Endothelial cell (in vitro differentiated cells): ENCODE measurements around the gene IGSF6. TPM values are rescaled to one million over a fixed set of nuclear protein-coding genes. Genes with fewer than 3 reads are reported as not detected.
"Not testable (repeated sequence)": the region's sequence is repeated elsewhere in the genome, so short reads cannot be mapped to it uniquely, and the experiment has no call there.

Experiments
- DNase-seq: peaks from one replicate; pipeline ENCODE4 v3.0.0; 2021; ENCODE audit warnings: low spot score
- H3K27ac Mint-ChIP-seq: one replicate; pipeline ENCODE4 v1.8.0; 2021; ENCODE audit warnings: mixed read lengths, inconsistent platforms; ENCODE audit not compliant: unreplicated experiment
- H3K27me3 Mint-ChIP-seq: one replicate; pipeline ENCODE4 v1.8.0; 2021; ENCODE audit warnings: mild to moderate bottlenecking, moderate library complexity, mixed read lengths, inconsistent platforms; ENCODE audit not compliant: unreplicated experiment
- H3K36me3 Mint-ChIP-seq: one replicate; pipeline ENCODE4 v1.8.0; 2021; ENCODE audit warnings: mild to moderate bottlenecking, low read depth, mixed read lengths, inconsistent platforms; ENCODE audit not compliant: unreplicated experiment
- H3K4me1 Mint-ChIP-seq: one replicate; pipeline ENCODE4 v1.8.0; 2021; ENCODE audit warnings: mild to moderate bottlenecking, mixed read lengths, inconsistent platforms; ENCODE audit not compliant: unreplicated experiment
- H3K4me3 Mint-ChIP-seq: one replicate; pipeline ENCODE4 v1.8.0; 2021; ENCODE audit warnings: mild to moderate bottlenecking, mixed read lengths, inconsistent platforms; ENCODE audit not compliant: unreplicated experiment
- H3K9me3 Mint-ChIP-seq: one replicate; pipeline ENCODE4 v1.8.0; 2021; ENCODE audit warnings: mixed read lengths, inconsistent platforms; ENCODE audit not compliant: unreplicated experiment
- total RNA-seq: library from RNA; stranded (reverse); fragmentation: NEBNext Ultra II Directional; extraction: Animal tissue kit (Norgen Biotek cat#: 25700); gene quantifications from one replicate; pipeline ENCODE4 v1.2.1, GENCODE V29; 2021; ENCODE audit not compliant: unreplicated experiment
- TF ChIP-seq, protein P1 (sequence below): fragments of 200-600 bp; sonication (generic); IDR thresholded peaks from one replicate; pipeline ENCODE4 v1.5.0; 2021; ENCODE audit warnings: antibody characterized with exemption; ENCODE audit not compliant: unreplicated experiment

IGSF6 gene
- total RNA-seq, 1 donor from 2014 or later, result not detected

DNA sequence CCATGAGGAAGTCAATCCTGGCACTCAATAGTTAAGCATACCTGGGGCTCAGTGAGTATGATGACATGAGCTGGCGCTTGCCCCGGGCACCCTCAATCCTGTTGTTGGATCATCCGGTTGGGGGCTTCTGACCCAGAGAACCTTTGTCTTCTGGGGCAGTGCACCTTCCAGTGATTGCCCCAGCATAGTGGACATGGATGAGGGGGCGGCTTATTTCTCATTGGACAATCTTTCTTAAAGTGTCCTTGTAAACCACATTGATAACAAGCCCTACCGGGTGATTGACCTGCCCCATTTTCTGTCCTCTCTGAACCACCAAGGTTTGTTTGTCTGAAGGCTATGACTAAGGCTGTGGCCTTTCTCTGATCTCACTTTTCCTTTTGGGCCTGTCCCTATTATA is 18.2 kb downstream of the IGSF6 start:
- peaks cover 1% of the 10 kb centered on the region for H3K27me3 Mint-ChIP-seq
- H3K4me1 Mint-ChIP-seq, result peaks cover 13% of the 10 kb centered on the region
- TF ChIP-seq, protein P1, sequence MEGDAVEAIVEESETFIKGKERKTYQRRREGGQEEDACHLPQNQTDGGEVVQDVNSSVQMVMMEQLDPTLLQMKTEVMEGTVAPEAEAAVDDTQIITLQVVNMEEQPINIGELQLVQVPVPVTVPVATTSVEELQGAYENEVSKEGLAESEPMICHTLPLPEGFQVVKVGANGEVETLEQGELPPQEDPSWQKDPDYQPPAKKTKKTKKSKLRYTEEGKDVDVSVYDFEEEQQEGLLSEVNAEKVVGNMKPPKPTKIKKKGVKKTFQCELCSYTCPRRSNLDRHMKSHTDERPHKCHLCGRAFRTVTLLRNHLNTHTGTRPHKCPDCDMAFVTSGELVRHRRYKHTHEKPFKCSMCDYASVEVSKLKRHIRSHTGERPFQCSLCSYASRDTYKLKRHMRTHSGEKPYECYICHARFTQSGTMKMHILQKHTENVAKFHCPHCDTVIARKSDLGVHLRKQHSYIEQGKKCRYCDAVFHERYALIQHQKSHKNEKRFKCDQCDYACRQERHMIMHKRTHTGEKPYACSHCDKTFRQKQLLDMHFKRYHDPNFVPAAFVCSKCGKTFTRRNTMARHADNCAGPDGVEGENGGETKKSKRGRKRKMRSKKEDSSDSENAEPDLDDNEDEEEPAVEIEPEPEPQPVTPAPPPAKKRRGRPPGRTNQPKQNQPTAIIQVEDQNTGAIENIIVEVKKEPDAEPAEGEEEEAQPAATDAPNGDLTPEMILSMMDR, result no peak
- DNase-seq, result no peak
- no peak overlapping the region for H3K4me3 Mint-ChIP-seq
- H3K9me3 Mint-ChIP-seq, result no peaks in the 10 kb centered on the region
- peaks cover 26% of the 10 kb centered on the region for H3K36me3 Mint-ChIP-seq
- no peak overlapping the region for H3K27ac Mint-ChIP-seq

DNA sequence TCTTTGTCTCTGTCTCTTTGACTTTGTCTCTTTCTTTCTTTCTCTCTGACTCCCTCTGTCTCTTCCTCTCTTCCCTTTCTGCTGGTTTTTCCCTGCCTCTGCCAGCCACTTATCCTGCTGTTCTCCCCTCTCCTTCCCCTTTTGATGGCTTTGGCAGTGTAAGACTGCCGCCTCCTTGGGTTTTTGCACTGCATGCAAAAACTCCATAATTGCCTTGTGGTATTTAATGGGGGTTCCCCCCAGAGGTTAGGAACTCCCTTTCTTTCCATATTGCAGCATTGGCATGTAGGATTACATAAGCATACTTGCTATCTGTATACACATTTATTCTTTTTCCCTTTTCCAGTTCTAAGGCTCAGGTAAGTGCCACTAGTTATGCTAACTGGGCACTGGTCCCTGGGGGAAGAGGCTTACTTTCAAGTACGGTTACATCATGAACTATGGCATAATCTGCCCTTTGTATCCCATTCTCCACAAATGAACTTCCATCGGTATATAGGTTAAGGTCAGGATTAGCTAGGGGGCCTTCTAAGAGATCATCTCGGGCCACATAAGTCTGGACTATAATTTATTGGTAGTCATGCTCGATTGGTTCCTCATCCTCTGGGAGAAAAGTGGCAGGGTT is 20.3 kb downstream of the IGSF6 start:
- H3K27me3 Mint-ChIP-seq, result not testable (repeated sequence)

DNA sequence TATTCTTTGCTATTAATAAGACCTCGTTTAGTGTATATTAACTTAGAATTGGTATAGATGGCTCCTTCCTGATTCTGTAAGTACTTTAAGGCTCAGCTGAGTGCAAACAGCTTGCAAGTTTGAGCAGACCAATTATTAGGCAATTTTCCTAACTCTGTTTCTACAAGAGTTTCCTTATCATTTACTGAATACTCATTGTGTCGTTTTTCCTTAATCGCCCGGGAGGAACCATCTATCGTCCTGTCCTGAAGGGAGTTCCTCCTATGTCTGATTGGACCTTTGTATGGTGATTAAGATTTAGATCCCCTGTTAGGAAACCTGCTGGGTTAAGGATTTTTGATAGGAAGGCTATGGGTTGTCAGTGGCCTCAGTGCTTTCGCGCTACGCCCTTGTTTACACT is 21.0 kb downstream of the IGSF6 start:
- peaks cover 38% of the 10 kb centered on the region for H3K36me3 Mint-ChIP-seq
- H3K27ac Mint-ChIP-seq, DNase-seq, H3K27me3 Mint-ChIP-seq, H3K9me3 Mint-ChIP-seq, H3K4me3 Mint-ChIP-seq: not testable (repeated sequence)
- peaks cover 23% of the 10 kb centered on the region for H3K4me1 Mint-ChIP-seq

More for the DNA sequence above, 20.3 kb downstream of the IGSF6 start:
- not testable (repeated sequence) for H3K9me3 Mint-ChIP-seq, H3K4me3 Mint-ChIP-seq, DNase-seq
- Mint-ChIP-seq H3K27ac (peak overlapping the region; percentile 17), H3K4me1 (peaks cover 16% of the 10 kb centered on the region), H3K36me3 (peaks cover 39% of the 10 kb centered on the region)

DNA sequence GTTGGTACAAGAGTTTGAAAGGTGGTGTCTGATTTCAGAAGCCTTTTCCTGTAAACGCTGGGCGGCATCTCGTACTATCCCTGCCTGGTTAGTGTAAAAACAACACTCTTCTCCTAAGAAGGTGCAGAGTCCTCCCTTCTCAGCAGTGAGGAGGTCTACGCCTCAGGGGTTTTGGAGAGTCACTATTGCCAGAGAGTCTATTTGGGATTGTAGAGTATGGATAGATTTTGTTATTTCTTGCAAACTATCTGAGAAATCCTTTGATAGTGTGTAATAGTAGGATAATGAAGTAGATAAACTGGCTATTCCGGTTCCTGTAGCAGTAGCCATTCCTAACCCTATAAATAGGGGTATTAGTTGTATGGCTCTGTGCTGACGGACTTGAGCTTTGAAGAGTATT is 21.5 kb downstream of the IGSF6 start:
- peaks cover 36% of the 10 kb centered on the region for H3K36me3 Mint-ChIP-seq

DNA sequence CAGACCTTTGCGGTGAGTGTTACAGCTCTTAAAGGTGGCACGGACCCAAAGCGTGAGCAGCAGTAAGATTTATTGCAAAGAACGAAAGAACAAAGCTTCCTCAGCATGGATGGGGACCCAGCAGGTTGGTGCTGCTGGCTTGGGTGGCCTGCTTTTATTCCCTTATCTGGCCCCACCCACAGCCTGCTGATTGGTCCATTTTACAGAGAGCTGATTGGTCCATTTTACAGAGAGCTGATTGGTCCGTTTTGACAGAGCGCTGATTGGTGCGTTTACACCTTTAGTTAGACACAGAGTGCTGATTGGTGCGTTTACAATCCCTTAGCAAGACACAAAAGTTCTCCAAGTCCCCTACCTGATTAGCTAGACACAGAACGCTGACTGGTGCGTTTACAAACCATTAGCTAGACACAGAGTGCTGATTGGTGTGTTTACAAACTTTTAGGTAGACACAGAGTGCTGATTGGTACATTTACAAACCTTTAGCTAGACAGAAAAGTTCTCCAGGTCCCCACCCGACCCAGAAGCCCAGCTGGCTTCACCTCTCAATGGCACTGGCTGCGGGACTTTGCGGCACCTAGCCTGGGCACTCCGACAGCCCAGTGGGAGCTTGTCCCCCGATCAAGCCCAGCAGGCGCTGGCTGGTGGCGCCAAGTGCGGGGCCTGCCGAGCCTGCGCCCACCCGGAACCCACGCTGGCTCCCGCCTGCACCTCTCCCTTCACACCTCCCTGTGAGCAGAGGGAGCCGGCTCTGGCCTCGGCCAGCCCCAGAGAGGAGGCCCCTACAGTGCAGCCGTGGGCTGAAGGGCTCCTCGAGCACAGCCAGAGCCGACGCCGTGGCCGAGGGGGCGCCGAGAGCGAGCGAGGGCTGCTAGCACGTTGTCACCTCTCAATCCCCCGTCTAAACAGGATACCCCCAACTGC is 22.5 kb downstream of the IGSF6 start:
- peaks cover 30% of the 10 kb centered on the region for H3K36me3 Mint-ChIP-seq
- DNase-seq, H3K27ac Mint-ChIP-seq, H3K9me3 Mint-ChIP-seq, H3K27me3 Mint-ChIP-seq: not testable (repeated sequence)
- peaks cover 26% of the 10 kb centered on the region for H3K4me1 Mint-ChIP-seq
- peak overlapping the region; percentile 76 for H3K4me3 Mint-ChIP-seq

More for the DNA sequence above, 21.5 kb downstream of the IGSF6 start:
- not testable (repeated sequence) for DNase-seq, H3K9me3 Mint-ChIP-seq, H3K4me3 Mint-ChIP-seq, H3K27me3 Mint-ChIP-seq, H3K27ac Mint-ChIP-seq
- H3K4me1 Mint-ChIP-seq, result peaks cover 26% of the 10 kb centered on the region

DNA sequence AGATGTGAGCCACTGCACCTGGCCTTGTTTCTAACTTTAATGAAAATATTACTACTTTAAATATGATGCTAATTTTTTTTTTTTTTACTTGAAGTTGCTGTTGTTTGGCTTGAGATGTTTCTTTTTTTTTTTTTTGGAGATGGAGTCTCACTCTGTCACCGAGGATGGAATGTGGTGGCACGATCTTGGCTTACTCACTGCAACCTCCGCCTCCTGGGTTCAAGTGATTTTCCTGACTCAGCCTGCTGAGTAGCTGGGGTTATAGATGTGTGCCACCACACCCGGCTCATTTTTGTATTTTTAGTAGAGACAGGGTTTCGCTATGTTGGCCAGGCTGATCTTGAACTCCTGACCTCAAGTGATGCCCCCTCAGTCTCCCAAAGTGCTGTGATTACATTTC is 23.6 kb downstream of the IGSF6 start:
- no peak overlapping the region for H3K27ac Mint-ChIP-seq
- no peak for DNase-seq
- no peaks in the 10 kb centered on the region for H3K9me3 Mint-ChIP-seq

More for the DNA sequence above, 23.6 kb downstream of the IGSF6 start:
- Mint-ChIP-seq H3K27me3 (no peaks in the 10 kb centered on the region), H3K4me1 (peaks cover 26% of the 10 kb centered on the region), H3K4me3 (peak overlapping the region; percentile 76), H3K36me3 (peaks cover 30% of the 10 kb centered on the region)
- TF ChIP-seq, protein P1, result no peak
